ENCODE data around the gene TBX5. TPM values are rescaled to one million over a fixed set of nuclear protein-coding genes. Genes with fewer than 3 reads are reported as not detected.

TBX5 gene
- total and polyA plus RNA-seq, 2 donors (not counting 1 experiment from before 2014, with no cell fraction given): 16.8 to 19.4 TPM

- Histone ChIP-seq H3K36me3 (ENCODE audit: control insufficient read depth, insufficient read depth, low read length) (no peaks in the 10 kb centered on the region), H3K9me3 (ENCODE audit: control insufficient read depth, insufficient read depth, low read depth, low read length) (no peaks in the 10 kb centered on the region), H3K27me3 (ENCODE audit: control insufficient read depth, insufficient read depth, low read length) (peaks cover 71% of the 10 kb centered on the region), H3K9ac (ENCODE audit: insufficient read depth, low read length) (no peak overlapping the region), H4K20me1 (ENCODE audit: control insufficient read depth, extremely low read depth, insufficient read depth, low read length) (no peaks in the 10 kb centered on the region), H2AFZ (ENCODE audit: low read length) (no peak overlapping the region), H3K4me3 (replicated peaks in 1 of 4; ENCODE audit: control extremely low read depth in 1 of 4, insufficient read depth in 1 of 4, low read depth in 3 of 4, low read length in 4 of 4) (no peak overlapping the region), H3K79me2 (ENCODE audit: control insufficient read depth, insufficient read depth, low read length) (no peaks in the 10 kb centered on the region), H3K4me2 (ENCODE audit: extremely low read depth, insufficient read depth, low read length) (no peak overlapping the region), H3K27ac (ENCODE audit: insufficient read depth, low read length) (no peak overlapping the region), H3K4me1 (ENCODE audit: control insufficient read depth, extremely low read depth, insufficient read depth, low read length) (no peaks in the 10 kb centered on the region)
- DNase-seq (ENCODE audit: low read depth in 2 of 2): no peak
- TF ChIP-seq, protein P1, sequence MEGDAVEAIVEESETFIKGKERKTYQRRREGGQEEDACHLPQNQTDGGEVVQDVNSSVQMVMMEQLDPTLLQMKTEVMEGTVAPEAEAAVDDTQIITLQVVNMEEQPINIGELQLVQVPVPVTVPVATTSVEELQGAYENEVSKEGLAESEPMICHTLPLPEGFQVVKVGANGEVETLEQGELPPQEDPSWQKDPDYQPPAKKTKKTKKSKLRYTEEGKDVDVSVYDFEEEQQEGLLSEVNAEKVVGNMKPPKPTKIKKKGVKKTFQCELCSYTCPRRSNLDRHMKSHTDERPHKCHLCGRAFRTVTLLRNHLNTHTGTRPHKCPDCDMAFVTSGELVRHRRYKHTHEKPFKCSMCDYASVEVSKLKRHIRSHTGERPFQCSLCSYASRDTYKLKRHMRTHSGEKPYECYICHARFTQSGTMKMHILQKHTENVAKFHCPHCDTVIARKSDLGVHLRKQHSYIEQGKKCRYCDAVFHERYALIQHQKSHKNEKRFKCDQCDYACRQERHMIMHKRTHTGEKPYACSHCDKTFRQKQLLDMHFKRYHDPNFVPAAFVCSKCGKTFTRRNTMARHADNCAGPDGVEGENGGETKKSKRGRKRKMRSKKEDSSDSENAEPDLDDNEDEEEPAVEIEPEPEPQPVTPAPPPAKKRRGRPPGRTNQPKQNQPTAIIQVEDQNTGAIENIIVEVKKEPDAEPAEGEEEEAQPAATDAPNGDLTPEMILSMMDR (conservative IDR thresholded peaks at IDR 0.05 in 1 of 2, IDR thresholded peaks at IDR 0.05 in 1 of 2; ENCODE audit: low read depth in 1 of 2, low read length in 2 of 2): no peak
- no peak for TF ChIP-seq EZH2 (IDR thresholded peaks at IDR 0.05; ENCODE audit: low read length, missing control alignments)
Measured at GRCh38 chr12:114443607-114444421, 37.9 kb upstream of the TBX5 start.

DNA sequence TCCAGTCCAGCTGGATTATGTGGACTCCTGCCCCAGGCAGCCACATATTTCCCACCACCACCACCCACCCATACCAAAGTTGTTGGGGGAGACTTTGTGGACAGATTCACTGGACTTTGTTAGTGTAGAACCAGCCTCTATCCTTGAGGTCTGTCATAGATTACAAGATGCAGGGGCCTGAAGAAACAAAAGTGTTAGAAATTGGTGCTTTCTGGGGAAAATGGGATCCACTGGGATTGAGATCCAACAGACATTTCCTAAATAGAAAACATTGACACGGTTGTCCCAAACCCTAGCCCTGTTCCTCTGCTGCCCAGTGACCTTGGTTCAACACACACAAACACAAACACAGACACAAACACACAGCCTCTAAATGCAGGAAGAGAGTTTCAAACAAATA, 36.6 kb upstream of the TBX5 start:
- DNase-seq (ENCODE audit: low read depth in 2 of 2): no peak
- no peaks in the 10 kb centered on the region for H3K79me2 ChIP-seq (ENCODE audit: control insufficient read depth, insufficient read depth, low read length)
- no peaks in the 10 kb centered on the region for H3K36me3 ChIP-seq (ENCODE audit: control insufficient read depth, insufficient read depth, low read length)
- no peaks in the 10 kb centered on the region for H4K20me1 ChIP-seq (ENCODE audit: control insufficient read depth, extremely low read depth, insufficient read depth, low read length)
- no peak overlapping the region for H2AFZ ChIP-seq (ENCODE audit: low read length)
- no peak overlapping the region for H3K4me3 ChIP-seq (replicated peaks in 1 of 4; ENCODE audit: control extremely low read depth in 1 of 4, insufficient read depth in 1 of 4, low read depth in 3 of 4, low read length in 4 of 4)
- TF ChIP-seq EZH2 (IDR thresholded peaks at IDR 0.05; ENCODE audit: low read length, missing control alignments): no peak
- TF ChIP-seq, protein P1 (conservative IDR thresholded peaks at IDR 0.05 in 1 of 2, IDR thresholded peaks at IDR 0.05 in 1 of 2; ENCODE audit: low read depth in 1 of 2, low read length in 2 of 2): no peak
- no peaks in the 10 kb centered on the region for H3K9me3 ChIP-seq (ENCODE audit: control insufficient read depth, insufficient read depth, low read depth, low read length)
- no peak overlapping the region for H3K4me2 ChIP-seq (ENCODE audit: extremely low read depth, insufficient read depth, low read length)
- H3K9ac ChIP-seq (ENCODE audit: insufficient read depth, low read length): no peak overlapping the region
- no peak overlapping the region for H3K27ac ChIP-seq (ENCODE audit: insufficient read depth, low read length)
- H3K27me3 ChIP-seq (ENCODE audit: control insufficient read depth, insufficient read depth, low read length): peaks cover 65% of the 10 kb centered on the region
- H3K4me1 ChIP-seq (ENCODE audit: control insufficient read depth, extremely low read depth, insufficient read depth, low read length): no peaks in the 10 kb centered on the region

GRCh38 chr12:114441545-114441944, 35.6 kb upstream of the TBX5 start:
- no peaks in the 10 kb centered on the region for H4K20me1 ChIP-seq (ENCODE audit: control insufficient read depth, extremely low read depth, insufficient read depth, low read length)
- H3K36me3 ChIP-seq (ENCODE audit: control insufficient read depth, insufficient read depth, low read length): no peaks in the 10 kb centered on the region
- no peak overlapping the region for H2AFZ ChIP-seq (ENCODE audit: low read length)
- peaks cover 57% of the 10 kb centered on the region for H3K27me3 ChIP-seq (ENCODE audit: control insufficient read depth, insufficient read depth, low read length)
- TF ChIP-seq, protein P1 (conservative IDR thresholded peaks at IDR 0.05 in 1 of 2, IDR thresholded peaks at IDR 0.05 in 1 of 2; ENCODE audit: low read depth in 1 of 2, low read length in 2 of 2): no peak
- no peak for TF ChIP-seq EZH2 (IDR thresholded peaks at IDR 0.05; ENCODE audit: low read length, missing control alignments)
- no peaks in the 10 kb centered on the region for H3K4me1 ChIP-seq (ENCODE audit: control insufficient read depth, extremely low read depth, insufficient read depth, low read length)
- DNase-seq (ENCODE audit: low read depth in 2 of 2): no peak
- H3K79me2 ChIP-seq (ENCODE audit: control insufficient read depth, insufficient read depth, low read length): no peaks in the 10 kb centered on the region
- H3K4me3 ChIP-seq (replicated peaks in 1 of 4; ENCODE audit: control extremely low read depth in 1 of 4, insufficient read depth in 1 of 4, low read depth in 3 of 4, low read length in 4 of 4): no peak overlapping the region
- no peak overlapping the region for H3K9ac ChIP-seq (ENCODE audit: insufficient read depth, low read length)
- no peak overlapping the region for H3K27ac ChIP-seq (ENCODE audit: insufficient read depth, low read length)
- H3K4me2 ChIP-seq (ENCODE audit: extremely low read depth, insufficient read depth, low read length): no peak overlapping the region
- H3K9me3 ChIP-seq (ENCODE audit: control insufficient read depth, insufficient read depth, low read depth, low read length): no peaks in the 10 kb centered on the region
